Right ventricle myocardium superior (tissue), 1 donor: ENCODE results near the gene SRD5A1. TPM values are rescaled to one million over a fixed set of nuclear protein-coding genes. Genes with fewer than 3 reads are reported as not detected.

ENCODE experiments used
- ATAC-seq: fragments of 200-7000 bp; cut with Tn5 transposase; one replicate; pipeline ENCODE4 v1.9.1; 2020; ENCODE audit warnings: mild to moderate bottlenecking; ENCODE audit not compliant: poor library complexity
- DNase-seq: peaks from one replicate; pipeline ENCODE4 v3.0.0-alpha.2; 2020
- intact Hi-C: fragments of 100-400 bp; cut with DNase I; formaldehyde crosslinking; loops from one replicate; pipeline ENCODE4 v1.11.2; 2022
- total RNA-seq: library from RNA; stranded (reverse); fragmentation: NEBNext Ultra II Directional; extraction: Animal tissue kit (Norgen Biotek cat#: 25700); gene quantifications from one replicate; pipeline ENCODE4 v1.2.1, GENCODE V29; 2021
- donor health status: DM: no; HTN: yes; CAD: no; lungs with severe emphysema.

SRD5A1 gene
- total RNA-seq, 1 donor from 2014 or later = 2.1 TPM

DNA sequence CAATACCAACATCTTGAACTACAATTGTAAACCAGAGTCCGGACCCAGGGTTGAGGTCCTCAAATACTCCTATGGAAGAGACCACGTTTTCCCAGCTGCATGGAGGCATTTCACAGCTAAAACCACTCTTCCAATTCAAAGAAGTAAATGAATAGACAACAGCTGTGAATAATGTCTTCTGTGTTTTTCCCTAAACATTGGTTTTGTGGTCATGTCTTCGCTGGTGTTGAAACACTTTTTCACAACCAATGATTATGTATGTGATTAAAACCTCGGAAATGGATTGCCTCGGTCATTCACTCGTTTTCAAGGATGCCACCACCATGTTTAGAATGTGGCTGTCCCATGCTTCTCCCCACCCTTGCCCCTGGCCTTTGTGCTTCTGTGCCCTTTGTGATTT lies 70.6 kb downstream of the SRD5A1 start:
- intact Hi-C loops = no loop called here
- DNase-seq (no peak), ATAC-seq (no peak)

DNA sequence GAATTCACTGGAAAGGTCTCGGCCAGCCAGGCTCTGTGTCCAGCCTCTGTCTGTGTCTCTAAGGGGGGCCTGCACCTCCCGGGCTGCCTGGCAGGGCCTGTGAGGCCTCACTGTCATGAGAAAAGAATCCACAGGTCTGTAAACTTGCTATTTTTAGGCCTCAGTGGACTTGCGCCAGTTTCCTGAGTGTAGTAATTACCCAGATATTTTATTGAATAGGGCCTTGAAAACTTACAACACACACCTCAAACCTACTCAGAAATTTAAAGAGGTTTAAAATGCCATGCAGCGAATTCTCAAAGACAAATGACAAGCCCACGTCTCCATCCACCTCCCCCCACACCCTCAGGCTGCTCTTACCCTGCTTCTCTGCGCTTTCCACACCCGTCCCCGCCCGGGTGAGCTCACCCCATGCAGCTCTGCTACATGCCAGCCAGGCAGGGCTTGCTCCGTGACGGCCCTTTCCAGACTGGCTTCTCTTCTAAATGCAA lies 71.2 kb downstream of the SRD5A1 start:
- DNase-seq (peak; percentile 82), ATAC-seq (peak; percentile 95)
- intact Hi-C loops = no loop called here

DNA sequence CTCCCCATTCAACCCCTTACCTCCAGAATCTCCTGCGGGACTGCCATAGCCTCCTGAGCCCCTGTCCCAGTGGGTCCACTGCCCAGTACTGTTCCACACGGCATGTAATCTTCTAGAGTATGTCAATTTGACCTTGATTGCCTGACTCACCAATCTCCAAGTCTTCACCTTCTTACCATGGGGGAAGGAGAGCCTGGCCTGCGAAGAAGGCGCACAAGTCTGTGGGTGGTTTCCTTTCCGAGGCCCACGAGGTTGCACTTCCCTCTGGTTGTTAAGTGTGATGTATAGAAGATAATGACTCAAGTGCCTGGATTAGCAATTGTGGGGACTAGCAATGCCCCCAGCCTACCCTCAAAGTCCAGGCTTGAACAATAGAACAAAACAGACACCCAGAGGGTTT lies 71.8 kb downstream of the SRD5A1 start:
- ATAC-seq (peak; percentile 2), DNase-seq (no peak)
- intact Hi-C loops = no loop called here

DNA sequence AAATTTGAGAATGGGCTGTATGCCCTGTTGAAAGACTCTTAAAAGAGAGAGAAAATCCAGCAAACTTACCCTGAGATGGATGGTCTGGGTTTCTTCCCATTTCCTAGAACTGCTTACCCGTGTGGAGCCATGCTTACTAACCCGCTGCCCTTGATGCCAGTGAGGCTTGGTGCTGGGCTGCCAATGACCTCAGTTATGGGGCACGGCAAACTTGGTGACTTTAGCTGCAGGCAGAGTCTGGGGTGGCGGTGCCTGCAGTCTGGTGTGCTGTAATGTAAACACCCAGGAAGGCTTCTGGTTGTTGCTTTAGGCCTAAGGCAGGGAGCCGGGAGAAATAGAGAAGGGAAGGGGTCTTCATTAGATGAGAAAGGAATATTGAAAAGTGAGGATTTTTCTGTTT lies 72.7 kb downstream of the SRD5A1 start:
- no peak for ATAC-seq
- intact Hi-C loops = no loop called here
- DNase-seq = no peak

DNA sequence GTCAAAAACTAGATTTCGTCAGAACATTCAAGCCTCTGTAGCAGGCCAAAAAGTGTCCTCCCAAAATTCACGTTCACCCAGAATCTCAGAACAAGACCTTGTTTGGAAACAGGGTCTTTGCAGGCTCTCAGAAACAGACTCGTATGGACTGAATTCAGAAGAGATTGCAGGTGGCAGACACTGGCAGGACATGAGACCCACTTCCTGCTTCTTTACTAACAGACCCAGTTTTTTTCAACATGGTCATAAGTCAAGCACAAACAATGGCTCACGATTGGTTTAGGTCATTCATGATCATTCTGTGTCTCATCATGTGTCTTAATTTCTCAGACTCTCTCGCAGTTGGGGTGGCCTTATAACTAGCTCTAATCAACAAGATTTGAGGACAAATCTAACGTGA lies 74.6 kb downstream of the SRD5A1 start:
- ATAC-seq = no peak
- DNase-seq = no peak
- intact Hi-C loops = no loop called here

DNA sequence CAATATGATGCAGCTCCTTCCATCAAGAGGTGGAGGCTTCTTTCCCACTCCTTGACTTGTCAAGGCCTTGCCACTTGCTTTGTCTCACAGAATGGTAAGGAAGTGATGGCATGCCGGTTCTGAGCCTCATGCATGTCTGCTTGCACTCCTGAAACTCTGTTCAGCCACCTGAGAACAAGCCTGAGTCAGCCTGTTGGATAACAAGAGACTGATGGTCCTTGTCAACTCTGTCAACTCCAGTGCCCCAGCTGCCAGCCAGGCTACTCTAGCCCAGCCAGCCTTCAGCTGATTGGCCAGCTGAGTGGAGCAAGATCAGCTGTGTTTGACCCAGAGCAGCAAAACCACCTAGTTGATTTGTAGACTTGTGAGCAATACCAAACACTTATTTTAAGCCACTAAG lies 75.6 kb downstream of the SRD5A1 start:
- DNase-seq = peak; percentile 59
- ATAC-seq = no peak
- intact Hi-C loops = no loop called here

DNA sequence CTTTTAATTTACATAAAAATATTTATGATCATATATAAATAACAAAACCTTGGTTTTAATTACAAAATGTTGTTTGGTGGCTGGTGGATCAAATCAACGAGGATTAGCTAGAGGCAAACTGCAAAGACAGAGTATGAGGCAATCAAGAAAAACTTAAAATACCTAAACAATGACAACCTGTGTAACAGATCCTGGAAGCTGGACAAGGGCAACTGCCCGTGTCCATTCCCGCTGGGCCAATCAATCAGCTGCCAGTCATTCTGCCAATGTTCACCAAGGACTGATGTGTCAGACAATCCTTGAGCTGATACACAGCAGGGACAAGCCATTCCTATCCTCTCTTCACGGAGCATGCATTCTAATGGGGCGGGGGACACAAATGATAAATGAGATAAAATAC lies 76.8 kb downstream of the SRD5A1 start:
- intact Hi-C loops = no loop called here
- ATAC-seq (no peak), DNase-seq (no peak)

DNA sequence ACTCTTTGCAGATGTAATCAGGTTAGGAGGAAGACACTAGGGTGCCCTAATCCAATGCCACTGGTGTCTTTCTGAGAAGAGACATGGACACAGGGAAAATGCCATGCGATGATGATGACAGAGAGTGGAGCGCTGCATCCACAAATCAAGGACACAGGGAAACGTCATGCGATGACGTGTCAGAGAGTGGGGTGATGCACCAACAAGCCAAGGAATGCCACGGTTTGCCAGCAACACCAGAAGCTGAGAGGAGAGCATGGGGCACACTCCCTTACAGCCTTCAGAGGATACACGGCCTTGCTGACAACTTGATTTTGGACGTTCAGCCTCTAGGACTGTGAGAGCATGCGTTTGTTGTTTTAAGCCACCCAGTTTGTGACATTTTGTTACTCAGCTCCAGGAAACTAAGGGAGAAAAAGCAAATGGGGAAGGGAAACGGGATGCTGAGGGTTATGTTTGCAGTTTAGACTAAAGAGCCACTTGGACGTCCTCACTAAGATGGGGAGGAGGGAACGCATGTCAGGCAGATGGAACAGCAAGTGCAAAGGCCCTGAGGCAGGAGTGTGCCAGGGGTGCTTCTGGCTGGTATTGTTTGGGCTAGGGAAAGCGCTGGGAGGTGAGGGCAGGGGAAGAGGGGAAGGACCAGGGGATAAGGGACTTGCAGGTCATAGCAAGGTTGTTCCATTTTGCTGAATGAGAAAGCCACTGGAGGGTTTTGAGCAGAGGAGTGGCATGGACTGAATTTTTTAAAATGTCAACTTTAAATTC lies 77.5 kb downstream of the SRD5A1 start:
- intact Hi-C loops = no loop called here
- DNase-seq (no peak), ATAC-seq (no peak)

DNA sequence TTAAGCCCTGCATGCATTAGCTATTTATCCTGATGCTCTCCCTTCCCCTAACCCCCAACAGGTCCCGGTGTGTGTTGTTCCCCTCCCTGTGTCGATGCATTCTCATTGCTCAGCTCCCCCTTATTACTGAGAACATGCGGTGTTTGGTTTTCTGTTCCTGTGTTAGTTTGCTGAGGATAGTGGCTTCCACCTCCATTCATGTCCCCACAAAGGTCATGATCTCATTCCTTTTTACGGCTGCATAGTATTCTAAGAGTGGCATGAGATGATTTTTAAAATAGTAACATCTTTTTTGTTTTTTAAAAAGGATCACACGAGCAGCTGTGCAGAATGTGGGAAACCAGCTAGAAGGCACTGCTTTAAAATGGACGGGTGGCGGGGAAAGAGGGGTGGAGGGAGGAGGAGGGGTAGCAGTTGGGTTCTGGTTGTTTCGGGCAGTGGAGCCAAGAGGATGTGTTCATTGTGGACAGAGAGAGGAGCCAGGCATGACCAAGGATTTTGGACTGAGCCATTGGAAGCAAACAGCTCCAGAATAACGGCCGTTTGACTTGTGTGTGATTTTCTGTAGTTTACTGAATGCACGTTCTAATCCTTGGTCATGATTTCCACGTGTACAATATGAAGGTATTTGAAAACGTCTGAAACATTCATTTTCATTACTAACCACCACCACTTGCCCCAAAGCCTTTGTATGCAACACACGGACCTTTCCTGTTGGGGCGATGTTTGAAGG lies 78.3 kb downstream of the SRD5A1 start:
- intact Hi-C loops = loop anchor here (2.0 kb wide), 1 partner anchor 79 kb away; the partner anchor contains the start of genes NSUN2 and SRD5A1
- DNase-seq (no peak), ATAC-seq (no peak)

DNA sequence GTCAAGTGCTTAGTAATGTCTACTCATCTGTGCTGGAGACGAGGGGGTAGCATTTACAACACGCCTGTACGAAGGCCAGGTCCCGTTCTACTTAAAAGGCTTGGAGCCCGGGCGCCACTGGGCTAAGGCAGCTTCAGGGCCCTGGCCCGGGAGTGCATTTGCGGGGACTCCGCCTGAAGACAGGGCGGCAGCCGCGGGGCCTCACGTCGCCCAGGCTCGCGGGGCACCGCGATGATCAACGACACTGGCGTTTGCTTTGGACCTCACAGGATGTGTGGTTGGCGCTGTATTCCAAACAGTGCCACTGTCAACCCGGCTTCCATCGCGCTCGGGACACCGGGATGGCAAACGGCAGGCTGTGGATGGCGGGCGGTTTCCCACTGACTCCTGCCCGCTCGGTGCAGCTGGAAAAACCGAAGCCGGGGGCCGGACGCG lies 78.9 kb downstream of the SRD5A1 start:
- peak; percentile 72 for DNase-seq
- intact Hi-C loops = loop anchor here (2.0 kb wide), 1 partner anchor 79 kb away; the partner anchor contains the start of genes NSUN2 and SRD5A1
- peak; percentile 28 for ATAC-seq

DNA sequence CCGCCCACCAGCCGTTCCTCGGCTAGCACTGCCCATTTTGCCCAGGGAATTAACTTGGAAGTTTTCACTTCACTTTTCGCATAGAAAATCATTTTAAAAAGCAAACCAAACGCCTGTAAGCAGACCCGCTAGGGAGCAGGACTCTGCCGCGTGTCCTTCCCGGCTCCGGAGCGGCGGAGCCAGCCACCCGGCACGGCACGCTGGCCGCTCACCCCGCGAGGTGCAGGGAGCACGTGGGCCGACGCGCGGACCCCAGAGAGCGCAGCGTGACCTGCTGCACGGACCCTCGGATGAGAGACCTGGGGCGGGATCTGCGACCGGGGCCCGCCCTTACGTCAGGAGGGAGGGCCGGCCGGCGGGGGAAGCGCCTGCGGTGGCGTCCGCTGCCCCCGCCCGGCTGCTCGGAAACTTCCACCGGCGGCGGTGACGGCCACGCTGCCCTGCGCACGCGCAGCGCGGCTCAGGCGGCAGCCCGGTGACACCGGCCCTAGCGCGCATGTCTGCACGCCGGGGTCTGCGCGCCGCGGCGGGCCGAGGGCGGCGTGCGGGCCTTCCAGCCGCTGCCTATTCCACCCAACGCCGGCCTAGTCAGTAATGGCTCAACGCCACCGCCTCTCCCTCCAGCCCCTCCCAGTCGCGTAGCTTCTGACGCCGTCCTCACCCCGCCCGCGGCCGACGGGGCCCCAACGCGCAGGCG lies 79.5 kb downstream of the SRD5A1 start:
- DNase-seq (peak; percentile 97), ATAC-seq (peak; percentile 92)
- intact Hi-C loops = loop anchor here (2.0 kb wide), 1 partner anchor 80 kb away; the partner anchor contains the start of genes NSUN2 and SRD5A1

DNA sequence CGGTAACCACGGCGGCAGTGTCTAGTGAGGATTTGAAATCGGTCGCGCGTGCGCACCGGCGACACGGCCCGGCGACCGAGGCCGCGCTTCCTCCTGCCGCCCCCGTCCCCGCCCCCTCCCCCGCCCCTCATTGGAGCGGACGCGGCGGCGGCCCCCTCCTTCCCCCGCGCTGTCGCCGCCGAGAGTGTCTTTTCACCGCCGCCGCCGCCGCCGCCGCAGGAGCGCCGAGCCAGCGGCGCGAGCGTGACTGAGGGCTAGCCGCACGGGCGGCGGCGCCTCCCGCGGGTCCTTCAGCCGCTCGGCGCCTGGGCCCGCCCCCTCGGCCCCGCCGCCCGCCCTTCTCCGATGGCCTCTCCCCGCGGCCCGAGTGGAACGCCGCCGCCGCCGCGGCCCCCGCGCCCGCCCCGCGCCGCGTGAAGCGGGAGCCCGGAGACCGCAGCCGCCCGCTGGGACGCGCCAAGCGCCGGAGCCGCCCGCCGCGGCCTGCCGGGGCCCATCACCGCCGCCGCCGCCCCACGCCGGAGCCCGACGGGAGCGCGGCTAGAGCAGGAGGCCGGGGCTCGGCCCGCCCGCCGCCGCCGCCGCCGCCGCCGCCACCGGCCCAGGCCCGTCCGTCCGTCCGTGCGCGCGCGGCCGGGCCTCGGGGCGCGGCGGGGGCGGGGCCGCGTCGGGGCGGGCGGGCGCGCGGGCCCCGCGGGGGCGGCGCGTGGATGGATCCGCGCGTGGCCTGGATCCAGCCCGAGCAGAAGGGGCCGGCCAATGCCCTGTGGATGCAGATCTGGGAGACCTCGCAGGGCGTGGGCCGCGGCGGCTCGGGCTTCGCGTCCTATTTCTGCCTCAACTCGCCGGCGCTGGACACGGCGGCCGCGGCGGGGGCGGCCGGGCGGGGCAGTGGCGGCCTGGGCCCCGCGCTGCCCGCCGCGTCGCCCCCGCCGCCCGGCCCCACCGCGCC lies 80.3 kb downstream of the SRD5A1 start, which contains the start of gene TENT4A:
TENT4A (plus strand) TSS at position 159 of the 952 bp plus-strand sequence; CDS start at position 711, 552 bp downstream.
- peak; percentile 77 for DNase-seq
- intact Hi-C loops = loop anchor here (2.0 kb wide), 1 partner anchor 81 kb away; the partner anchor contains the start of genes NSUN2 and SRD5A1
- ATAC-seq = no peak

DNA sequence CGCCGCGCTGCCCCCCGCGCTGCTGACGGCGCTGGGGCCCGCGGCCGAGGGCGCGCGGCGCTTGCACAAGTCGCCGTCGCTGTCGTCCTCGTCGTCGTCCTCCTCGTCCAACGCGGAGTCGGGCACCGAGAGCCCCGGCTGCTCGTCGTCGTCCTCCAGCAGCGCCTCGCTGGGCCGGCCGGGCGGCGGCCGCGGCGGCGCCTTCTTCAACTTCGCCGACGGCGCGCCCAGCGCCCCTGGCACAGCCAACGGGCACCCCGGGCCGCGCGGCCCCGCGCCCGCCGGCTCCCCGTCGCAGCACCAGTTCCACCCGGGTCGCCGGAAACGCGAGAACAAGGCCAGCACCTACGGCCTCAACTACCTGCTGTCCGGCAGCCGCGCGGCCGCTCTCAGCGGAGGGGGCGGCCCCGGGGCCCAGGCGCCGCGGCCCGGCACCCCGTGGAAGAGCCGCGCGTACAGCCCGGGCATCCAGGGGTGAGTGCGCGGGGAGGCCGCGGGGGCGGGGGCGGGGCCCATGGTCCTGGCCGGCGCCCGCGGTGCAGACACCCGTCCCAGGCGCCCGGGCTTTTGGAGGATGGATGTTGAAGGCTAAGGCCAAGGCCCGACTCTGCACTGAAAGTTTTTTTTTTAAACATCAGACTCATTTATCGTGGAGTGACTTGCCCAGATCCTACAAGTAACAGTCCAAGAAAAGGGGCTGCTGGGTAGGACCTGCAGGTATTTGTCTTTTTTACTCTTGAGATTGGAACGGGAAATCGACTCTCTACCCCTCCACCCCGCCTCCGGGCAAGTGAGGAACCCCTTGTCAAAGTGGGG lies 81.2 kb downstream of the SRD5A1 start:
- peak; percentile 61 for DNase-seq
- intact Hi-C loops = no loop called here
- ATAC-seq = no peak

DNA sequence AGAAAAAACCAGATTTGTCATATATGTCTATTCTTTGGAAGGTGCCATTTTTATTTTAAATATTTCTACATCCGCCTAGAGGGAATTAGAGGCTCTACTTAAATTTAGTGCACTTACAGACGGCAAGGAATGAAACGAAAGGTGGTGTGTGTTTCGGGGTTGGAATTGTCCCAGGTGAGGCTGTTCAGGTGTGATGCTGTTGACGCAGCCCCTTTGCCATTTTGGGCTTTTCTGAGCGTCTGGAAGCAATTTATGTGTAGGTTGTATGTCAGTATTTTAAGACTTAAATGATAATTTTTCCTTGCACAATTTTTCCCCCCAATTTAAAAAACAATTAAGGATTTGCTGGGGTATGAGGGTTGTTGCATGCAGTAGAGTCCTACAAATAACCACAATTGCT lies 82.0 kb downstream of the SRD5A1 start:
- intact Hi-C loops = no loop called here
- ATAC-seq = no peak
- DNase-seq = no peak

DNA sequence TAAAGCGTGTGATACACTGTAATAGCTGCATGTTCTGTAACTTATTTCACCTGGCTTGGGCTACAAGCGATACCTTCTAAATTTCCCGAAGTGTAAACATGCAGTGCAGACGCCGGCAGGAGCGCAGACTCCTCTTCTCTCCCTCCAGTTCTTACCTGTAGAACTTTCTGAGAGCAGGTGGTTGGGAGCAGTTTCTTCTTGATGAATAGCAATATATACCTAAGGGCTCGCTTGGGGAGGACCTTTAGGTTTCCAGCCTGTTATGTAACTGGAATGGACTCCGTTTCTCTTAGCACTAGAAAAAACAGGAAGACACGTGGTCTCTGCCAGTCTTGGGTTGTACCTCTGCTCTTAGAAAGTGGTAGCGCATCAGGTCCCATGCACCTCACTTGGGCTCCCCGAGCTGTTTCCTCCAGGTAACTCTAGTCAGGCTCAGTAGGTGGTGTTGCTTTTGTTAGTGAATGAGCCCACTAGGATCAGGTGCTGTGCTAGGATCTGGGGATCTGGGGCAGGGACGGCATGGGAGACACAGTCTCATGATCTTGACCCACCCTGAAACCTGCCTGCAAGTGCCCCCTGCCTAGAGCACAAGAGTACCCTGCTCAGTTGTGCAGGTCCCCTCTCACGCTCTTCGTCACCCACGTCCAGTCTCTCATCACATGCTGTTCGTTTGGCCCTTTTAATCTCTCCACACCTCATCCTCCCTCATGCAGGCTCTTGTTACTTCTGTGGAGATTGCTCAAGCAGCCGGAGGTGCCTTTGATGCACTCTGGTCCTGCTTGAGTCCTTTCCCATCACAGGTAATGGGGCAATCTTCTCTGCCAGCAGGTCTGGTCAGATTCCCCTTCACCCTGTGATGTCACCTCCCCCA lies 82.8 kb downstream of the SRD5A1 start:
- no peak for ATAC-seq
- no peak for DNase-seq
- intact Hi-C loops = no loop called here

DNA sequence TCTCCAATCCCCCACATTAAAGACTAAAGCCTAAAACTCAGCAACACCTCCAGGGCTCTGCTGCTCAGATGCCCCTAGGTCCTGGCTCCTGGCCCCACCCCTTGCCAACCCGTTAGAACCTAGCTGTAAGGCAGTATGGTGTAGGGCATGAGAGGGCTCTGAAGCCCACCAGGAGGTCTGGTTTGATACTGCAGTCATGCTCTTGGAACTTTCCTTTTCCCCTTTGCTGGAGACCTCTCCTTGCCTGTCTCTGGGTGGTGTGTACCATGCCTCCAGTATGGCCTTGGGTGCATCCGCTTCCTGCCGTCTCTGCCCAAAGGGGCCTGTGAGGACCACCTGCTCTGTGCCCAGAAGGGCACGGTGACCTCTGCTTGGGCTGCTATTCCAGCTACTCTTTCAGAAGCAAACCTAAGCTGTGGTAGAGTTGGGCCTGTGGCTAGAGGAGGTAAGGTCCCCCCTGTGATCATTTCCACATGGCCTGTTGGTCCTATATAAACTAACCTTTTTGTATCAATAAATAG lies 83.4 kb downstream of the SRD5A1 start:
- DNase-seq = no peak
- no peak for ATAC-seq
- intact Hi-C loops = no loop called here
